ENCODE results near the gene RBMS3.

DNA sequence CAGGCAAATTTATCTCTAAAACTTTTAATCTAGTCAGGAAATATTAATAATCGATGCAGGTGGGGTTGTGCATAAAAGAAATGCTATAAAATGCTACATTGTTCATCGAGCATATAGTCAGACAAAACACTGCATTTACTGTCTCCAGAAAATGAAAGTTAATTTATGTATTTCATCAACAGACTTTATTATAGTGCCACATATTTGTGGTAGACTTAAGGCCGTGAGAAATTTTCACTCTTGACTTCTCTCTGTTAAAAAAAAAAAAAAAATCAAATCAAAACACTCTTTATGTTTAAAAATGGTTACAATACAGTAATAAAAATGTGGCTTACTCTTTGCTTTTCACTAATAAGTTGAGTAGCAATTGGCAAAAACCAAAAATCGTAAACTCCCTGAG is 67.4 kb downstream of the RBMS3 start:
- TF ChIP-seq, protein P1, sequence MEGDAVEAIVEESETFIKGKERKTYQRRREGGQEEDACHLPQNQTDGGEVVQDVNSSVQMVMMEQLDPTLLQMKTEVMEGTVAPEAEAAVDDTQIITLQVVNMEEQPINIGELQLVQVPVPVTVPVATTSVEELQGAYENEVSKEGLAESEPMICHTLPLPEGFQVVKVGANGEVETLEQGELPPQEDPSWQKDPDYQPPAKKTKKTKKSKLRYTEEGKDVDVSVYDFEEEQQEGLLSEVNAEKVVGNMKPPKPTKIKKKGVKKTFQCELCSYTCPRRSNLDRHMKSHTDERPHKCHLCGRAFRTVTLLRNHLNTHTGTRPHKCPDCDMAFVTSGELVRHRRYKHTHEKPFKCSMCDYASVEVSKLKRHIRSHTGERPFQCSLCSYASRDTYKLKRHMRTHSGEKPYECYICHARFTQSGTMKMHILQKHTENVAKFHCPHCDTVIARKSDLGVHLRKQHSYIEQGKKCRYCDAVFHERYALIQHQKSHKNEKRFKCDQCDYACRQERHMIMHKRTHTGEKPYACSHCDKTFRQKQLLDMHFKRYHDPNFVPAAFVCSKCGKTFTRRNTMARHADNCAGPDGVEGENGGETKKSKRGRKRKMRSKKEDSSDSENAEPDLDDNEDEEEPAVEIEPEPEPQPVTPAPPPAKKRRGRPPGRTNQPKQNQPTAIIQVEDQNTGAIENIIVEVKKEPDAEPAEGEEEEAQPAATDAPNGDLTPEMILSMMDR (conservative IDR thresholded peaks at IDR 0.05; ENCODE audit: low read depth, low read length), result no peak
- TF ChIP-seq EZH2 (IDR thresholded peaks at IDR 0.05; ENCODE audit: borderline replicate concordance, low read depth, low read length, poor library complexity, severe bottlenecking), result no peak

All from A673 (cell line).